ENCODE results near the gene SEC16A. TPM values are rescaled to one million over a fixed set of nuclear protein-coding genes. Genes with fewer than 3 reads are reported as not detected.
A peak's percentile ranks its signal among the peaks of the same experiment; 100 is the strongest.

The SEC16A gene
- total and polyA plus RNA-seq, 2 experiments from 2014 or later = 42.0 to 42.7 TPM

GRCh38 chr9:136412962-136413361 is 69.9 kb downstream of the SEC16A start:
- H3K79me2 ChIP-seq = peaks cover 50% of the 10 kb centered on the region

DNA sequence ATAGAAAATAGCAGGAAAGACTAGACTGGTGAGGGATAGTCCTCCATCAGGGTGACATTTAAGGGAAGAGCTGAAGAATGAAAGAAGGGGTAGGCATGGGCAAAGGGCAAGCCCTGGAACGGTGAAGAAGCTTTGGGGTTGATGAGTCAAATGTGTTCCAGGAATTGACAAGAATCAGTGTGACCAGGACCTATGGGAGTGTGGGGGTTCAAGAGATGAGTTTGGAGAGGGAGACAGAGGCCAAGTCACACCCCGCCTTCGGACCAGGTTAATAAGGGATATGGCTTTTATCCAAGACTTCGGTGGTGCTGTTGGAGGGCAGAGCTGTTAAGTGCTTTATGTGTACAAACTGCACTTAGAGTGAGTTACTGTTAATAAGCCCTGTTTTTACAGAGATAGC is 71.5 kb downstream of the SEC16A start:
- Histone ChIP-seq H3K4me3 (peak overlapping the region; percentile 92), H4K20me1 (ENCODE audit: insufficient read depth, poor library complexity, severe bottlenecking) (peaks cover 4% of the 10 kb centered on the region), H3K9me3 (ENCODE audit: low read depth) (no peaks in the 10 kb centered on the region), H3K36me3 (replicated peaks; ENCODE audit: insufficient read depth, low read depth) (no peaks in the 10 kb centered on the region), H2AFZ (no peak overlapping the region), H3K4me1 (ENCODE audit: insufficient read depth) (peaks cover 15% of the 10 kb centered on the region), H3K4me2 (peak overlapping the region; percentile 97), H3K27me3 (no peaks in the 10 kb centered on the region), H3K79me2 (peaks cover 50% of the 10 kb centered on the region), H3K27ac (peak overlapping the region; percentile 96), H3K9me2 (replicated peaks; ENCODE audit: insufficient read depth) (no peaks in the 10 kb centered on the region)
- 73% methylated on average over 4 of the region's 4 CpGs for WGBS (ENCODE audit: low lambda C conversion rate, missing lambda C conversion rate)
- TF ChIP-seq EZH2 (IDR thresholded peaks at IDR 0.05; ENCODE audit: borderline replicate concordance) (no peak), CTCF (IDR thresholded peaks at IDR 0.05; ENCODE audit: poor library complexity) (no peak), EZH2phosphoT487 (IDR thresholded peaks at IDR 0.05; ENCODE audit: low read depth, severe bottlenecking, unreplicated experiment) (no peak)
- no peak for DNase-seq (ENCODE audit: low spot score)

More at GRCh38 chr9:136412962-136413361, 69.9 kb downstream of the SEC16A start:
- no peak overlapping the region for H3K4me3 ChIP-seq
- H3K4me2 ChIP-seq = no peak overlapping the region
- no peak for DNase-seq (ENCODE audit: low spot score)
- no peaks in the 10 kb centered on the region for H3K27me3 ChIP-seq
- no peaks in the 10 kb centered on the region for H3K9me3 ChIP-seq (ENCODE audit: low read depth)
- 90% methylated on average over 9 of the region's 9 CpGs for WGBS (ENCODE audit: low lambda C conversion rate, missing lambda C conversion rate)
- no peaks in the 10 kb centered on the region for H3K9me2 ChIP-seq (replicated peaks; ENCODE audit: insufficient read depth)
- peaks cover 15% of the 10 kb centered on the region for H3K4me1 ChIP-seq (ENCODE audit: insufficient read depth)
- no peaks in the 10 kb centered on the region for H3K36me3 ChIP-seq (replicated peaks; ENCODE audit: insufficient read depth, low read depth)
- no peak overlapping the region for H2AFZ ChIP-seq
- TF ChIP-seq CTCF (IDR thresholded peaks at IDR 0.05; ENCODE audit: poor library complexity) = no peak
- no peak for TF ChIP-seq EZH2 (IDR thresholded peaks at IDR 0.05; ENCODE audit: borderline replicate concordance)
- TF ChIP-seq EZH2phosphoT487 (IDR thresholded peaks at IDR 0.05; ENCODE audit: low read depth, severe bottlenecking, unreplicated experiment) = no peak
- H3K27ac ChIP-seq = no peak overlapping the region
- peaks cover 4% of the 10 kb centered on the region for H4K20me1 ChIP-seq (ENCODE audit: insufficient read depth, poor library complexity, severe bottlenecking)

DNA sequence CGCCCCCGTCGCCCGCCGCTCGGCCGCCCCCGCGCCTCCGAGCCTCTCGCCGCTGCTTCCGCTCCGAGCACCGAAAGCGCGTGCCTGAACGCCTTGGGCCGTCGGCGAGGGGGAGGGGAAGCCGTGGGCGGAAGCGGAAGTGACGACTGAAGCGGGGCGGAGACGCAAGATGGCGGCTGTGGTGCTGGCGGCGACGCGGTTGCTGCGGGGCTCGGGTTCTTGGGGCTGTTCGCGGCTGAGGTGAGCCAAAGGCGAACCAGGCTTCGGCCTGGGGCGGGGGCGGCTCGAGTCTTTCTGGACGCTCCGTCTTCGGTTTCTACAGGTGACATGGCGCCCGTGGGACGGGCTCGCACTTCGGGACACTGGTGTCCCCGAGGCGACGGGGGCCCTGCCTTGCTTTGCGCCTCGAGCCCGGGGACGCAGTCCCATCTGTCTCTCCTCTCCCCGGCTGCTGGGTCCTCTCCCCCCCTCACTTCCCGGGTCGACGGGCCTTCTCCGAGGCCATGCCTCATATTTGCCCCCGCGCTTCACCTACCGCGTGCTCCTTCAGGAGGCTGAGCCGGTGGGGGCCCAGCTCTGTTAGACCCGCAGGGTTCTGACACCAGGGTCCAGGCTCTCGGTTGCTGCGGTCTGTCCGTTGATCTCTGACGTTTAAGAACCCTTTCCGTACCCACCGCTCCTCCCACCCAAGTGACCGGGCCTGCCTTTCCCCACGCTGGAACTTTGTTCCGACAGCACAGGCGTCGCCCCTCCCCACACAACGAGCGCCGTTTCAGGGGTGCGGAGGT is 72.1 kb downstream of the SEC16A start, which contains the start of the genes ENTR1 and PMPCA:
Gene ENTR1 (minus strand): TSS at position 115 of the 788 bp plus-strand sequence. CDS start 217 bp downstream, outside the sequence.
Gene PMPCA (plus strand): TSS at position 159 of the 788 bp plus-strand sequence. CDS start 11 bp downstream, at position 170.
- WGBS (ENCODE audit: low lambda C conversion rate, missing lambda C conversion rate) = 2% methylated on average over 55 of the region's 83 CpGs
- Histone ChIP-seq H2AFZ (peak within 1 kb of the TSS; percentile 86), H4K20me1 (ENCODE audit: insufficient read depth, poor library complexity, severe bottlenecking) (peaks cover 4% of the 10 kb centered on the region), H3K79me2 (peaks cover 50% of the 10 kb centered on the region), H3K36me3 (replicated peaks; ENCODE audit: insufficient read depth, low read depth) (no peaks in the 10 kb centered on the region), H3K4me1 (ENCODE audit: insufficient read depth) (peaks cover 15% of the 10 kb centered on the region), H3K4me3 (peak within 1 kb of the TSS; percentile 92), H3K27me3 (no peaks in the 10 kb centered on the region), H3K9me3 (ENCODE audit: low read depth) (no peaks in the 10 kb centered on the region), H3K9me2 (replicated peaks; ENCODE audit: insufficient read depth) (no peaks in the 10 kb centered on the region), H3K27ac (peak within 1 kb of the TSS; percentile 96), H3K4me2 (peak within 1 kb of the TSS; percentile 99)
- TF ChIP-seq EZH2phosphoT487 (IDR thresholded peaks at IDR 0.05; ENCODE audit: low read depth, severe bottlenecking, unreplicated experiment) (no peak), EZH2 (IDR thresholded peaks at IDR 0.05; ENCODE audit: borderline replicate concordance) (no peak), CTCF (IDR thresholded peaks at IDR 0.05; ENCODE audit: poor library complexity) (no peak)
- peak; percentile 96 for DNase-seq (ENCODE audit: low spot score)
